Right lung (tissue), 5 donors: Measurements from ENCODE around the gene UBE2E2. TPM values are rescaled to one million over a fixed set of nuclear protein-coding genes. Genes with fewer than 3 reads are reported as not detected.

Experiments used
- DNase-seq, 2 donors: peaks; one replicate each; pipeline ENCODE4 v3.0.0-alpha.2; 2013
- polyA plus RNA-seq, 5 donors: library from polyadenylated mRNA; unstranded; fragments of 120-200 nt; gene quantifications; one replicate each; pipeline versions ENCODE4 v1.2.1 to v1.2.3, GENCODE V29; 2013; ENCODE audit warnings: inconsistent platforms in 1 of 5, low replicate concordance in 1 of 5; ENCODE audit not compliant: insufficient read length in 5 of 5, insufficient read depth in 1 of 5

UBE2E2 gene
- polyA plus RNA-seq, 5 donors, result 39.8 to 58.8 (median 52.1) TPM

DNA sequence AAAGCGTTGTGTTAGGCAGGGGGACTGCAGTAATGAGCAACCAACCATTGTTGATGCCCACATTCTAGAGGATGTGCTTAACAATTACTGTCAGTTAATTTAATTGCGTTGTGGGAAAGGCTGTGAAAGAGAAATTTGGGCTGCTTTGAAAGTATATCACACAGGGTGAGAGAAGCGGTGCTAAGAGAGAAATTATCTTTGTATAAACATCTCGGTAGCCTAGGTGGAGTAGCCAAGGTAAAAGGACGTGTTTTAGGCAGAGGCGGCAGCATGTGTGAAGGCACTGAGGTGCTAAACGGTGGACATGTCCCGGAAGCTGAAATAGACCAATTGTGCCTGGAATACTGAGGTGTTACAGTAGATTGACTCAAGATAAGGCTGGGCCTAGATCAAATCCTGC lies 71.9 kb downstream of the UBE2E2 start:
- DNase-seq, result no peak

DNA sequence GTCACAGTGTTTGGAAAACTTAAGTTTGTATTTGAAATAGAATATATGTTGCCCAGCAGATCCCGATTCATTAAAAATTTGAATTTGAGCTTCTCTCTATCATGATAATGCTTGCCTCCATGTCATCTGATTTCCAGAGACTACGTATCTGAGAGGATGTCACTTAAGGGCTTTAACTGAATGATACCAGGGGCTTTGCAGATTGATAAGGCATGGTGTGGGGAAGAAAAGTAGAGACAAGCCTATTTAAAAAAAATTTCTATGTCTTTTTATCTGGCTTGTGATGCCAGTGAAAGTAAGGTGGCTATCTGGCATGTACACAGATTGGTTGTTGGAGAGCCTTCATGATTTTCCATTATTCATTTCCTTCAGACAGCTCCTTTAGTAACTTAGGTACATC lies 72.7 kb downstream of the UBE2E2 start:
- no peak for DNase-seq

DNA sequence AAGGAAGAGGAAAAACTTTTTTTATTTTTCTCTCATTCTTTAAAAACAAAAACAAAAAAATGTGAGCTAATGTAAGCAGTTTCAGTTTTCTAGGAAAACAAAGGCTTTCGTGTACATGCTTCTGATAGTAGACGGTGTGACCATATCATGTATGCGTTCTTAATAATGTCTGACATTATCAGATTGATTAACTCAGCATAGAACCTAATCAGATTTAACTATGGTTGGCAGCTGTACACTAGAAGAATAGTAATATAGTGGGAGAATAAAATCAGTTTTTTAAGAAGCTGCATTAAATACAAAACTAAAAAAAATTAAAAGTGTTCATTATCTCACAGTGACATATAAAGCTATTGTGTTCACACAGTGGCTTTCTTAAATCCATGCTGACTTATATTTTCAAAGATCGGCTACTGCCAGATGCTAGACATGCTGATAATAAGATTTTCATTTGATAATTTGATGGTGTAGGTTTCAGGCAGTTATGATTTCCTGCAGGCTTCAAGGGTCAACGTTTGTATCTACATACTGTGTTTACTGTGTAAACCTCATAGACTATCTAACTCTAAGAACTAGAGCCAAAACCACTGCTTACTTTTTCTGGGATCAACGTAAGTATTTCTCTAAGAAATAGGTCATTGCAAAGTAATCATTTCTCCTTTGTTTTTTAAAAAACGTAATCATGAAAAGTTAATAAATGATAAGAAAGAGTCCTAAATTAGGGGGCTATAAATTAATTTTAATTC lies 74.0 kb downstream of the UBE2E2 start:
- DNase-seq, result no peak

DNA sequence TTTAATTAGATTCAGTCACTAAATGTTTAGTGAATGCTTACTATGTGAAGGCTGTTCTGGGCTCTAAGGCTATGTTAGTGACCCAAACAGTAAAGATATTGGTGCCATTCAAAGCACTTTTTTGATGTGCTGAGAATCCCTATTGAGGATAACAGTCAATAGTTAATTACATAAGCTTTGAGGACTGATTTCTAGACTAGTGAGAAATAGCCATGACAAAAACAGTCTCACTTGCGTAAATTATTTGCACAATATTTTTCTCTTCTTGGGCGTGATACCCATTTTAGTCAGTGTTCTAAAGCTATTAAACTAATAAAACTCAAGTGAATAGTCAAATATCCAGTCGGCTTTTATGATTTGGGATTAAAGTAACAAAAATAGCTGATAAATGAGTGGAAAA lies 74.6 kb downstream of the UBE2E2 start:
- DNase-seq, result no peak

DNA sequence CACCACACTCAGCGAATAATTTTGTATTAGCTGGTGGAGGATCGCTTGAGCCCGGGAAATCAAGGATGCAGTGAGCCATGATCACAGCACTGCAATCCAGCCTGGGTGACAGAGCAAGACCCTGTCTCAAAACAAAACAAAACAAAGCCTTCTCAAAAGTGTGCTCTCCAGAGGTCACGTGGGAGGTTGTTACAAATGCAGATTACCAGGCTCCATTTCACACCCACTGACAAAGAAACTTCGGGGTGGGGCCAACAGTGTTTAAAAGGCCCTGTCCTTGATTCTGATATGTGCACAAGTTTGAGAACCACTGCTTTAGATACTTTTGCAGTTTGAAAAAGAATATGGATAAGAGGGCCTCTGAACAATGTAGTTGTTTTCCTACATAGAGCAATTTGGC lies 80.5 kb downstream of the UBE2E2 start:
- no peak for DNase-seq

DNA sequence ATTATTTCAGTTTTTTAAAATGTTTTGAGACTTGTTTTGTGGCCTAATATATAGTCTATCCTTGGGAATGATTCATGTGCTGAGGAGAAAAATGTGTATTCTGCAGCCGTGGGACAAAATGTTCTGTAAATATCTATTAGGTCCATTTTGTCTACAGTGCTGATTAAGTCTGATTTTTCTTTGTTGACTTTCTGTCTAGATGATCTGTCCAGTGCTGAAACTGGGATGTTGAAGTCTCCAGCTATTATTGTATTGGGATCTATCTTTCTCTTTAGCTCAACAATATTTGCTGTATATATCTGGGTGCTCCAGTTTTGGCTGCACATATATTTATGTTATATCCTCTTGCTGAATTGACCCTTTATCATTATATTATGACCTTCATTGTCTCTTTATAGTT lies 85.2 kb downstream of the UBE2E2 start:
- no peak for DNase-seq

DNA sequence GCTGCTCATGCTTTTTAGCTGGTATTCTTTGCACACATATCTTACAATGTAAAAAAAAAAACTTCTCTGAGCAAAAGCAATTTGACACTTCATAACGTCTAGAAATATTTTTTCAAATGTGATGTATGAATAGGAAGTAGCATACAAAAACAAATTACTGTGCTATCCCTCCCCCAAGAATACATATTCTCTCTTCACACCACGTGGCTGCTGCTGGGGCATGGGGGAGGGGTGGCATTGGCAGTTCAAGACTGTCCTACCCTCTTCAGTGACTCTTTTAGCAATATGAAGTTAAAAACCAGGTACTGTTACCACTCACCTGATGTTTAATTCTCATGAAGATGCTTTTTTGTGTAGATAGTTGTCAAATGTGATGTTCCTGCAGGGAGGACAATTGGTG lies 85.6 kb downstream of the UBE2E2 start:
- no peak for DNase-seq

DNA sequence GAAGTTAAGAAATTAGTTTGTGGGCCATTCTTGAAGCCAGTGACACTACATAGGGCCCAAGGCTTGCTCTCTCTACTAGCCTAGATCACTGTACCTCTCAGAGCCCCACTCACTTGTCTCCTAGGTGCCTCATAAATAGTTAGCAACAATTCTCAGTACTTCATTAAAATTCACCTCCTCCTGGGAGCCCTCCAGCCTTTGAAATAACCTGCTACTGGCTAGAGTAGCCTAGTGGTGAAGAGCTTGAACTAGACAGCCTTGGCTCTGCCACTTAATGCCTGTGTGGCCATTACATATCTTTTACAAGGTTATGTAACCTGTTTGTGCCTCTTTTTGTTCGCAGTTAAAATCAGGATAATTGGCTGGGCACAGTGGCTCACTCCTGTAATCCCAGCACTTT lies 89.3 kb downstream of the UBE2E2 start:
- DNase-seq, result no peak

DNA sequence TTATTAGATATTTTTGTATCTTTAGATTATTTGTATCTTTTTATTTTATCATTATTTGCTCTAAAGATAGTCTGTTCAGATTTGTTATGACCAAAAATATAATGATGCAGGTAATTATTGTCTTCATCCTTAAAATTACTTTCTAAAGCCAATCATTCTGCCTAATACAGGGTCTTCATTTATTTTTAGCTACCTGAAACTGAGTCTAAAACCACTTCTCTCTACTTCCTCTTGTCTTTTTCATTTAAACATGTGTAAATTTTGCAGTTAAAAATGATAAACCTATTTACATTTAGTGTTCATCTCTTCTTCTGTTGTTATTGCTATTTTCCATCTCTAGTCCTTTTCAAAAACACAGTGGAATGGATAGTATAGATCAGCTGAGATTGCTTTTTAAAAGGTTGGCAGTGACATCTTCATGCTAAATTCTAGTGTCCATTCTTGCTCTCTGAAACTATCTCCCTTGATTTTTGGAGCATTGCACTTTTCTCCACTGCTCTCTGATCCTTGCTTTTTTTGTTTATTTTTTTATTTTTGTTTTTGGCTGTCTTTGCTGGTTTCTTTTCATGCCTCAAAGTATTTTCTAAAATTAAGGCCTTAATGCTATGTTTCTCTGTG lies 91.8 kb downstream of the UBE2E2 start:
- no peak for DNase-seq

DNA sequence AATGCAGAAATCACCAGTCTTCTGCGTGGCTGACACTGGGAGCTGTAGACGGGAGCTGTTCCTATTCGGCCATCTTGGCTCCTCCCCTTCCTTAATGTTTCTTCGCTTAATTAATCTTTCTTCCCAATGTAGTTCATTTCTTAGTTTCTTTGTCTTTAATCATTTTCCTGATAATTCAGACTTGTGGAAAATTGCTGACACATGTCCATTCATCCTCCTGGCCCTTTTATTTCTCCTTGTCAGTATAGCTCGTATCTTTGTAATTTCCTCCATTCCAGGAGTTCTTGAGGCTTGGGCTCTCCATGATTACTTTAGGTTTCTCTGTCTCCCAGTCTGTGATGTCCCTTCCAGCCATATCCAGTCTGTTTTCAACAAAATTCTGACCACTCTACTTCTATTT lies 98.7 kb downstream of the UBE2E2 start:
- DNase-seq, result no peak

DNA sequence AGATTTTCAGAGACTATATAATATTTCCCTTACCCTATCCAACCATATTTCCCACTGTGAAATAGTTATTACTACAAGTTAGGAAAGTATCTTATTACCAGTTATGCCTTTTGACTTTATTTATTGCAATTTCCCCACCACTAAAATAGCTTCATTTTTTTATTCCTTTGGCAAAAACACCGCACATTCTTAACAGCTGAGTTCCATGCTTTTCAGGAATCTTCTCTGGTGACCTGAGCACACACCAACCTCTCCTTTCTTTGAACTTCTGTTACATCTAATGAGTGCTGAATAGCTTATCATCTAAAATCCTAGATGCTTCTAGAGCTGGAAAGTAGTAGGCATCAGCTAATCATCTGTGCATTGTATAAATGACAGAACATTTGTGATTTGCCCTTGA lies 99.1 kb downstream of the UBE2E2 start:
- DNase-seq, result no peak

DNA sequence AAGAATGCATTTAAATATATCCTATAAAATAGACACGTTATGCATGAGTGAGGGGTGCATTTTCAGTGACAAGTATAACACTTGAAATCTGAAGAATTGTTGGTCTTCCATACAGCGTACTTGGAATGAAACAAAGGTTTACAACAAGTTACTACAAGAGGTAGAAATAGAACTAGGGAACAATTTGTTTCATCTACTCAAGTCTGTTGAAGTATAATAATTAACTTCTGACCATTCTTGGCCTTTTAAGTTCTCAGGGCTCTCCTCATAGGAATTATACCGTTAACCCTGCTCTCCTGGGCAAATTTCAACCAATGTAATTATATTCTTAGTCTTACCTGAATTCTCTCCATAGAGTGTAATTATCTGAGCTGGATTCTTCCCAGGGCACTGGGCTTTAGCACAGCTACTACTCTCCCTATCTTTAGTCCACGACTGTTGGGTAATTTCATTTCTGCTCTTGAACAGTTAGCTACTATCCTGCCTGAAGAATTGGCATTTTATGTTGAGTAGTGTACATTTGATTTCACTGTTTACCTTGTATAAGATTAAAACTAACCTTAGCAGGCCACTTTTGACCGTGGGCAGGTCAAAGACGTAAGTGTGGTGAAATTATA lies 100.6 kb downstream of the UBE2E2 start:
- no peak for DNase-seq

DNA sequence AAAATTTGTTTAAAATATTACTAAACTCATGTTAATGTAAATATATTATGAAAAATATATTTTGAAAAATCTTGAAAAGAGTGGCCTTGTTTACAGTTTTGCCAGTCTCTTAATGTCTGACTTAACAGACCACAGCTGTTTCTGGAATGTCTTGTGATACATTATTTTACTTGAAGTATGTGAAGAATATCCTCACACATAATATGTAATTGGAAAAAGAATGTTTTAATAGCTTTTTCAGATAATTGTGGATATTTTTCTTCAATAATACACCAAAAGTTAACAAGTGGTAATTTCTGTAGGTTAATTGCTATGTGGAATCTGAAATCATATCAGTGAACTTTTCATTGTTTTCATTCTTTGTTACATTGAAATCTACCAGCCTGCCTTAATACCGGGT lies 101.3 kb downstream of the UBE2E2 start:
- DNase-seq, result peak in 1 of 2 donors; percentile 33

DNA sequence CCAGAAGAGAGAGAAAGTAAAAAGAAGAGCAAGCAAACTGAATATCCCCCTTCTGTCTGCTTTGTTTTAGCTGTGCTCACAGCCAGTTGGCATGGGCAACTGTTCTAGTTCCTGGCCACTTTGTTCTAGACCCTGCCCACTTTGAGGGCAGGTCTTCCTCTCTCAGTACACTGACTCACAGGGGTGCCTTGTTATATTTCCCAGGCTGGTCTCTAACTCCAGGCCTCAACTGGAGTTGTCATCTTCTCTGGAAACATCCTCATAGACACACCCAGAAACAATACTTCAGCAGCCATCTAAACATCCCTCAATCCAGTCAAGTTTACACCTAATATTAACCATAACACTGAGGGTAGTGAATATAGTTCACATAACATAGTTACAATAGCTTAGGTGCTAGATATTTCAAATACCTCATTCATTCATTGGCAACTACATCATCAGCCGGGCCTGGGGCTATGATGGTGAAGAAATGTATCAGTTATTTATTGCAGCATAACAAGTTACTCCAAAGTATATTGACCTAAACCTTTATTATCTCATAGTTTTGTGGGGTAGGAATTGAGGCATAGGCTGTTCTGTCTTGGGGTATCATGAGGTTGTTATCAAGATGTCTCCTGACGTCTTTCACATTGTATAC lies 106.0 kb downstream of the UBE2E2 start:
- DNase-seq, result no peak

DNA sequence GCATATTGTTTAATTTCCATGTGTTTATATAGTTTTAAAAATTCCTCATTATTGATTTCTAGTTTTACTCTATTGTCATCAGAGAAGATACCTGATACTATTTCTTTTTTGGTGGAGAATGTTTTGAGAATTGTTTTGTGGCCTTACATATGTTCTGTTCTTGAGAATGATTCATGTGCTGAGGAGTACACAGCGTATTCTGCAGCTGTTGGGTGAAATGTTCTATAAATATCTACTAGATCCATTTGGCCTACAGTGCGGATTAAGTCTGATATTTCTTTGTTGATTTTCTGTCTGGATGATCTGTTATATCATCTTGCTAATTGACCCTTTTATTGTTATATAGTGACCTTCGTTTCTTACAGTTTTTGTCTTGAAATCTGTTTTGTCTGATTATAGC lies 109.7 kb downstream of the UBE2E2 start:
- no peak for DNase-seq

DNA sequence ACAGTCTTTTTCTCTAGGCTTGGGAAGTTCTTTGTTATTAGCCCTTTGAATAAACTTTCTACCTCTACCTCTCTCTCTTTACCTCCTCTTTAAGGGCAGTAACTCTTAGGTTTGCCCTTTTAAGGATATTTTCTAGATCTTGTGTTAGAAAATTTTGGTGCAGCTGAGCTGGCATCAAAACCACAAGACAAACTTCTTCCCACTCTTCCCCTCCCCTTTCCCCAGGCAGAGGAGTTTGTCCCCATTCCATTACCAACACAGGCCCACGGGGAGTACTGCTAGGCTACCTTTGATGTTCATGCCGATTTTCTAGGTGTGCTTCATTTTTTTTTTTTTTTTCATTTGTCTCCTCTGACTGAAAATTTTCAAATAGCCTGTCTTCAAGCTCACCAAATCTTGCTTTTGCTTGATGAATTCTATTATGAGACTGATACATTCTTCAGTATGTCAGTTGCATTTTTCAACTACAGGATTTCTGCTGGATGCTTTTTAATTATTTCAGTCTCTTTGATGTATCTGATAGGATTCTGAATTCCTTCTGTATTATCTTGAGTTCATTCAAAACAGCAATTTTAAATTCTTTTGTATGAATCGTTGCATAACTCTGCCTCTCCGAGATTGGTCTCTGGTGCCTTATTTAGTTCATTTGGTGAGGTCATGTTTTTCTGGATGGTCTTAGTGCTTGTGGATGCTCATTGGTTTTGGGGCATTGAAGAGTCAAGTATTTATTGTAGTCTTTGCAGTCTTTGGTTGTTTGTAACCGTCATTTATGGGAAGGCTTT lies 112.0 kb downstream of the UBE2E2 start:
- no peak for DNase-seq

DNA sequence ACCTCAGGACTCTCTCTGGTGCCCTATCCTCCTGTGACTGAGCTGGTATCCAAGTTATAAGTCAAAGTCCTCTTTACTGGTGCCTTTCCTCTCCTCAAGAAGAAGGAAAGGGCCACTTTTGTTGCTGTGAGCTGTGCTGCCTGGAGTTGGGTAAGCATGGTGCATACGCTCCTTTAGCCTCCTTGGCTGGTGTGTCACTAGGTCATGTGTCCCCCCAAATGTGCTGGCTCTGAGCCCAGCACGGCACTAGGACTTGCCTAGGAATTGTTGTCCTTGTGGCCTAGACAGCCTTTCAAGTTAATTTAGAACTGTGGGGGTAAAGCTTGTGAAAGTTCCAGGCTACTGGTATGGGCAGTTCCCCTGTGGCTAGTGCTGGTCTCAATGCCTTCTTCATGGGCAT lies 113.8 kb downstream of the UBE2E2 start:
- DNase-seq, result no peak

DNA sequence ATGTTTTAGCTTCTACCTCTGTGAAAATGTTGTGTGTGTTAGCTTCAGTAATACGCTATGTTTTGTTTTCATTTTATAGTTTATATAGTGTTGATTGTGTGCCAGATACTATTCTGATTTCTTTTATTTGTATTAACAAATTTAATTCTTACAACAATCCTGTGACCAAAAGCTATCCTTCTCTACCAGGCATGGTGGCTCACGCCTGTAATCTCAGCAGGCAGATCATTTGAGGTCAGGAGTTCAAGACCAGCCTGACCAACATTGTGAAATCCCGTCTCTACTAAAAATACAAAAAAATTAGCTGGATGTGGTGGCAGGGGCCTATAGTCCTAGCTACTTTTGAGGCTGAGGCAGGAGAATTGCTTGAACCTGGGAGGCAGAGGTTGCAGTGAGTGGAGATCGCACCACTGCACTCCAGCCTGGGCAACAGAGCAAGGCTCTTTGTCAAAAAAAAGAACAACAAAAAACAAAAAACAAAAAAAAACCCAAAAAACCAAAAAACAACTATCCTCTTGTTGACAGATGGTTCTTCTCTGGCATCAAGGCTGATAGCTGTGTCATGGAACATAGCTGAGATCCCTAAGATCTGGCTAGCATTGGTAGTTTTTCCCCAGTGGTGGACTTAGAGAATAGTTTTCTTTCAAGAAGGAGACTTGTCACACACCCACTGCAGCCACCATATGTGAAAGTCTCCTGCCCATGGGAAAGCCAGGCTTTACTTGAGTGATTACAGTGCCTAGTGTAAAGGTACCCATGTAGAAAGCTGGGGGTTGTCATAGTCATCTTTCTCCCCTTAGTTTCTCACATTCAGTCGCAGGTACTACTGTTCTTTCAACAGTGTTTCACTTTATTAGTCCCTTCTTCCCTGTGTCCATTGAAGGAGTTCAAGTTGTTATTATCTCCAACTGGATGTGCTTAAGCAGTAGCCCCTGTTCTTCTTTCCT lies 116.5 kb downstream of the UBE2E2 start:
- no peak for DNase-seq

DNA sequence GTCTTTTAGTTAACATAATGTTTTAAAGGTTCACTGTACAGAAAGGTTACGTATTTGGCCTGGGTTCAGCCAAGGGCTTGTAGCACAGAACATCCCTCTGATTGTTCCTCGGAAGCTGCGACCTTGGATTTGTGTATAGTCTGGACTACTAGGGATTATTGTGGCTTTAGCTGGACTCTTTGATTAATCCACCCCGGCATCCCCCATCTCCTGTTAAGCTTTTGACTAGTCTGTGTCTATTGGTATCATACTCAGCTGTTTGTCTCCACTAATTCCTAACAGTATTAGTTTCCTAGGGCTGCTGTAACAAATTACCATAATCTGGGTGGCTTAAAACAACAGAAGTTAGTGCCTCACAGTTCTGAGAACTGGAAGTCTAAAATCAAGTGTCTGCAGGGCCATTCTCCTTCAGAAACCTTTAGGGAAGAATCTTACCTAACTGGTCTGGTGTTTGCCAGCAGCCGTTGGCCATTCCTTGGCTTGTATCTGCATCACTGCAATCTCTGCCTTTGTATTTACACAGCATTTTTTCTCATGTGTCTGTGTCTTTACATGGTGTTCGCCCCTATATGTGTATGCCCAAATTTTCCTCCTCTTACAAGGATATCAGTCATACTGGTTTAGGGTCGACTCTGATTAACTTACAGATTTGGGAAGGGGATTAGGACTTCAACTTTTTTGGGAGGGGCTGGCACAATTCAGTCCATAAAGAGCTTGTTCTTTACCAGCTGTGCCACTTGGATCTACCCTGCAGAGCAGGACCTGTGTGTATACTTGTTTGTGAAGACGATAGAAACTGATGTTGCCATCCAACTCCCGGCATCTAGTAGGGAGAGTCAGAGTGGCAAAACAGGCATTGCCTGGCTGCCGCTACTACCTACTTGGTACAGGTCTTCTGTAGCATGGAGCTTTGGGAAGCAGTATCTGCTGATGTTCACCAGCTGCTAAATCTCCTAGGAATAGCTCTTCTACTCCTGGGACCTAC lies 117.8 kb downstream of the UBE2E2 start:
- DNase-seq, result no peak

DNA sequence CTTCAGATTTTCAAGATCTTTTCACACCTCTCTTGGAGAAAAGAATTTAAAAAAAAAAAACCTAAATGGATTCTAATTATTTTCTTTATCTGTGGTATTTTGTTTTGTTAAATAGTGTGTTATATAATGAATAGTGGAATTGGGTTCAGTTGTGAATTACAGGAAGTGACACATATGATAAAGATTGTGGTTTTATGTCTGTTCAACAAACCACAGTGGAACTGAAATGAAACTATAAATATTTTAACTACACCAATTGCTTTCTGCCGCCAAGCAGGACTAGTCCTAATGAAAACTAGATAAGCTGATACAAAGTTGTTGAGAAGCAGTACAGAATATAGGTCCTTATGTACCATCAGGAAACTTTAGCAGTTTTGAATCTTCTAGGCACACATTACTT lies 121.6 kb downstream of the UBE2E2 start:
- no peak for DNase-seq
